Ovary (tissue), 9 donors: ENCODE measurements around the gene AVPI1. TPM values are rescaled to one million over a fixed set of nuclear protein-coding genes. Genes with fewer than 3 reads are reported as not detected.

Experiments used
- DNase-seq, 5 donors: peaks; one replicate each; pipeline ENCODE4 v3.0.0-alpha.2; 2019 to 2020
- H3K27ac ChIP-seq, 2 donors: fragments of 200-600 bp; one replicate each; pipeline versions ENCODE4 v1.5.1 to v1.8.0; 2019 to 2022
- H3K27me3 ChIP-seq: fragments of 200-600 bp; one replicate; pipeline ENCODE4 v1.8.0; 2022
- H3K36me3 ChIP-seq: fragments of 200-600 bp; sonication (generic); one replicate; pipeline ENCODE4 v1.5.1; 2019
- H3K4me1 ChIP-seq: one replicate; pipeline ENCODE4 v1.8.1; 2013; ENCODE audit warnings: mild to moderate bottlenecking, moderate library complexity; ENCODE audit not compliant: insufficient read depth
- H3K4me3 ChIP-seq: fragments of 200-600 bp; sonication (generic); one replicate; pipeline ENCODE4 v1.5.1; 2017
- H3K9me3 ChIP-seq, 2 donors: fragments of 200-600 bp in 1 of 2; sonication (generic) in 1 of 2; one replicate each; pipeline versions ENCODE4 v1.5.1 to v1.8.1; 2013 to 2019; ENCODE audit warnings: mild to moderate bottlenecking in 1 of 2, moderate library complexity in 1 of 2
- CTCF ChIP-seq, 3 donors: fragments of 450-650 bp in 2 of 3; fragments of 200-600 bp in 1 of 3; IDR thresholded peaks; one replicate each; pipeline versions ENCODE4 v1.5.1 to v1.8.0; 2016 to 2022; ENCODE audit warnings: antibody characterized with exemption in 3 of 3, mild to moderate bottlenecking in 1 of 3
- EP300 ChIP-seq: sonication (generic); formaldehyde crosslinking; IDR thresholded peaks from one replicate; pipeline ENCODE4 v1.6.1; 2017; ENCODE audit warnings: antibody characterized with exemption
- POLR2A ChIP-seq: fragments of 450-650 bp; IDR thresholded peaks from one replicate; pipeline ENCODE4 v1.6.1; 2017; ENCODE audit warnings: antibody characterized with exemption, mild to moderate bottlenecking, moderate library complexity
- WGBS, 3 donors: extraction: QIAGEN DNeasy Blood & Tissue Kit in 1 of 3; methylation state at CpG; one replicate each; pipeline versions ENCODE4 v1.1.5 to v1.1.7; 2013 to 2017; 5-methylcytosine and 5-hydroxymethylcytosine counted together
- intact Hi-C, 4 donors: fragments of 100-400 bp; cut with DNase I; formaldehyde crosslinking; loops; one replicate each; pipeline versions ENCODE4 v1.11.0 to v1.15.1; 2022 to 2023
- polyA plus RNA-seq, 2 donors: library from polyadenylated mRNA; stranded (reverse); fragments of 200-250 nt in 1 of 2; fragments of 350-450 nt in 1 of 2; fragmentation: Illumina TruSeq in 1 of 2; extraction: RNeasy Lipid Tissue Mini Kit (QIAGEN cat#74804) in 1 of 2; gene quantifications; one replicate each; pipeline ENCODE4 v1.2.3, GENCODE V29; 2013 to 2014
- total RNA-seq, 7 donors: library from RNA; depleted of rRNA in 2 of 7; stranded (reverse); fragments of >200 nt in 2 of 7; fragmentation: NEBNext Ultra II Directional in 3 of 7; extraction: Animal tissue kit (Norgen Biotek cat#: 25700) in 3 of 7; gene quantifications; one replicate each; pipeline versions ENCODE4 v1.1.0 to v1.2.4, GENCODE V29; 2016 to 2023
- donor health status: DM: no; HTN: no; CAD: no; lungs with moderate emphysema.
- donor health status: DM: no; HTN: no; CAD: no.
- donor health status: Bipolar disorder and iron deficiency.
- donor health status: DM: yes; HTN: yes; CAD: no.
- donor health status: DM: no; HTN: no; CAD: no.
- donor health status: DM: yes; HTN: yes; CAD: no.

The AVPI1 gene
- total and polyA plus RNA-seq, 9 donors, result 12.0 to 139 (median 29.8) TPM

- TF ChIP-seq EP300, result no peak
- intact Hi-C loops, result loop anchor here in 1 of 4 donors (5.0 kb wide), 1 partner anchor 33 kb away; no protein-coding TSS in a partner anchor
- no peaks in the 10 kb centered on the region for H3K36me3 ChIP-seq
- H3K9me3 ChIP-seq, result no peaks in the 10 kb centered on the region
- 70 to 84% (median 81%) methylated on average over 5 of the region's 5 CpGs for WGBS, 3 donors
- peaks cover 9% of the 10 kb centered on the region for H3K4me1 ChIP-seq
- no peak overlapping the region for H3K4me3 ChIP-seq
- DNase-seq, result no peak
- no peaks in the 10 kb centered on the region for H3K27me3 ChIP-seq
- H3K27ac ChIP-seq, result peak overlapping the region; percentile 61 to 92
These were observed 2.5 kb upstream of the AVPI1 start for GRCh38 chr10:97689559-97690020.

GRCh38 chr10:97687785-97688781 lies 1.0 kb upstream of the AVPI1 start:
- TF ChIP-seq CTCF (IDR thresholded peaks at IDR 0.05) (peak in 2 of 3 donors; percentile 12 to 19), EP300 (no peak)
- Histone ChIP-seq H3K27ac (peak overlapping the region; percentile 88 to 92), H3K9me3 (no peaks in the 10 kb centered on the region), H3K36me3 (no peaks in the 10 kb centered on the region), H3K4me3 (peak overlapping the region; percentile 86), H3K27me3 (no peaks in the 10 kb centered on the region), H3K4me1 (peaks cover 18% of the 10 kb centered on the region)
- 16 to 24% (median 23%) methylated on average over 14 of the region's 14 CpGs for WGBS, 3 donors
- peak in 3 of 5 donors; percentile 50 to 71 (median 51) for DNase-seq
- intact Hi-C loops, result loop anchor here in 1 of 4 donors (5.0 kb wide), 1 partner anchor 34 kb away; no protein-coding TSS in a partner anchor

- peaks cover 18% of the 10 kb centered on the region for H3K4me1 ChIP-seq
- no peaks in the 10 kb centered on the region for H3K9me3 ChIP-seq
- DNase-seq, result no peak
- WGBS, 3 donors, result 8 to 12% (median 11%) methylated on average over 14 of the region's 14 CpGs
- H3K27me3 ChIP-seq, result no peaks in the 10 kb centered on the region
- peak overlapping the region; percentile 86 for H3K4me3 ChIP-seq
- TF ChIP-seq EP300, result no peak
- TF ChIP-seq CTCF (IDR thresholded peaks at IDR 0.05), result no peak
- TF ChIP-seq POLR2A, result no peak
- H3K36me3 ChIP-seq, result no peaks in the 10 kb centered on the region
- intact Hi-C loops, result loop anchor here in 1 of 4 donors (5.0 kb wide), 1 partner anchor 36 kb away; no protein-coding TSS in a partner anchor
- peak overlapping the region; percentile 54 to 92 for H3K27ac ChIP-seq
These were observed 610 bp downstream of the AVPI1 start for GRCh38 chr10:97686301-97686961.

GRCh38 chr10:97685395-97685958 lies 1.6 kb downstream of the AVPI1 start:
- WGBS, 3 donors, result 55 to 76% (median 71%) methylated on average over 2 of the region's 2 CpGs
- intact Hi-C loops, result loop anchor here in 1 of 4 donors (5.0 kb wide), 1 partner anchor 37 kb away; no protein-coding TSS in a partner anchor
- H3K9me3 ChIP-seq, result no peaks in the 10 kb centered on the region
- no peaks in the 10 kb centered on the region for H3K36me3 ChIP-seq
- H3K4me3 ChIP-seq, result peak overlapping the region; percentile 86
- peak in 3 of 5 donors; percentile 42 to 61 (median 52) for DNase-seq
- H3K27me3 ChIP-seq, result no peaks in the 10 kb centered on the region
- no peak for TF ChIP-seq POLR2A
- TF ChIP-seq CTCF (IDR thresholded peaks at IDR 0.05), result peak in 1 of 3 donors; percentile 25
- H3K4me1 ChIP-seq, result peaks cover 18% of the 10 kb centered on the region
- H3K27ac ChIP-seq, result peak overlapping the region in 1 of 2 donors; percentile 92
